GM06990 (cell line): Measurements from ENCODE around the gene BUD13.

Source experiments
- DNase-seq: peaks from one replicate; pipeline ENCODE4 v3.0.0-alpha.2; 2011; ENCODE audit not compliant: insufficient read length; ENCODE audit errors: extremely low read depth
- H3K27me3 ChIP-seq: replicated peaks from 2 replicates; pipeline ENCODE4 v1.6.0; 2011; ENCODE audit warnings: low read length; ENCODE audit not compliant: control insufficient read depth, insufficient read depth
- H3K36me3 ChIP-seq: 2 replicates; pipeline ENCODE4 v1.5.1; 2011; ENCODE audit warnings: low read length; ENCODE audit not compliant: control insufficient read depth, insufficient read depth
- H3K4me3 ChIP-seq: replicated peaks from 2 replicates; pipeline ENCODE4 v1.5.1; 2011; ENCODE audit warnings: low read depth, mild to moderate bottlenecking, control low read depth, low read length
- CTCF ChIP-seq: IDR thresholded peaks from 2 replicates; pipeline ENCODE4 v1.5.1; 2011; ENCODE audit warnings: low read length, control low read depth, mild to moderate bottlenecking, inconsistent platforms; ENCODE audit not compliant: insufficient read depth, poor library complexity, severe bottlenecking

Gene BUD13

GRCh38 chr11:116702772-116703385 is 69.9 kb downstream of the BUD13 start:
- TF ChIP-seq CTCF = no peak
- no peak overlapping the region for H3K4me3 ChIP-seq
- no peak for DNase-seq
- no peaks in the 10 kb centered on the region for H3K27me3 ChIP-seq
- no peaks in the 10 kb centered on the region for H3K36me3 ChIP-seq

GRCh38 chr11:116701876-116702275 is 70.9 kb downstream of the BUD13 start:
- no peak for TF ChIP-seq CTCF
- DNase-seq = no peak
- no peaks in the 10 kb centered on the region for H3K36me3 ChIP-seq
- no peak overlapping the region for H3K4me3 ChIP-seq
- H3K27me3 ChIP-seq = no peaks in the 10 kb centered on the region

GRCh38 chr11:116701297-116701801 is 71.4 kb downstream of the BUD13 start:
- no peak for TF ChIP-seq CTCF
- no peak for DNase-seq
- Histone ChIP-seq H3K36me3 (no peaks in the 10 kb centered on the region), H3K27me3 (no peaks in the 10 kb centered on the region), H3K4me3 (no peak overlapping the region)

- DNase-seq = no peak
- H3K36me3 ChIP-seq = no peaks in the 10 kb centered on the region
- H3K27me3 ChIP-seq = no peaks in the 10 kb centered on the region
- no peak overlapping the region for H3K4me3 ChIP-seq
- no peak for TF ChIP-seq CTCF
Measured at GRCh38 chr11:116700586-116701220, 72.1 kb downstream of the BUD13 start.
